Kasumi-1 (cell line): ENCODE measurements around the gene ARPC2.

ENCODE experiments used
- DNase-seq, 2 experiments: peaks; one replicate each; lab custom pipeline; 2025; lab: John Stamatoyannopoulos, UW

Gene ARPC2

GRCh38 chr2:218217360-218218267 lies 625 bp downstream of the ARPC2 start:
- peak; percentile 13 to 32 for DNase-seq

- DNase-seq, result peak; percentile 44 to 60
These were observed 1.5 kb downstream of the ARPC2 start for GRCh38 chr2:218218268-218219185.

GRCh38 chr2:218219934-218220333 lies 2.9 kb downstream of the ARPC2 start:
- DNase-seq, result no peak

GRCh38 chr2:218221000-218221399 lies 4.0 kb downstream of the ARPC2 start:
- no peak for DNase-seq

- no peak for DNase-seq
These were observed 6.1 kb downstream of the ARPC2 start for GRCh38 chr2:218223046-218223445.

- no peak for DNase-seq
These were observed 7.2 kb downstream of the ARPC2 start for GRCh38 chr2:218224186-218224585.

- no peak for DNase-seq
These were observed 9.9 kb downstream of the ARPC2 start for GRCh38 chr2:218226903-218227302.

- DNase-seq, result no peak
These were observed 11.5 kb downstream of the ARPC2 start for GRCh38 chr2:218228366-218229090.

- peak; percentile 67 to 71 for DNase-seq
These were observed 12.2 kb downstream of the ARPC2 start for GRCh38 chr2:218229239-218229638.

- no peak for DNase-seq
These were observed 12.9 kb downstream of the ARPC2 start for GRCh38 chr2:218229851-218230250.

GRCh38 chr2:218230882-218231281 lies 13.9 kb downstream of the ARPC2 start:
- DNase-seq, result peak in 1 of 2 experiments; percentile 8

GRCh38 chr2:218233543-218233942 lies 16.6 kb downstream of the ARPC2 start:
- no peak for DNase-seq

GRCh38 chr2:218234521-218234920 lies 17.5 kb downstream of the ARPC2 start:
- DNase-seq, result no peak

GRCh38 chr2:218235017-218235416 lies 18.0 kb downstream of the ARPC2 start:
- no peak for DNase-seq

- DNase-seq, result no peak
These were observed 19.8 kb downstream of the ARPC2 start for GRCh38 chr2:218236829-218237228.

GRCh38 chr2:218238887-218239286 lies 21.9 kb downstream of the ARPC2 start:
- DNase-seq, result no peak

GRCh38 chr2:218244204-218244603 lies 27.2 kb downstream of the ARPC2 start:
- DNase-seq, result no peak

GRCh38 chr2:218244665-218245064 lies 27.7 kb downstream of the ARPC2 start:
- no peak for DNase-seq

- no peak for DNase-seq
These were observed 28.2 kb downstream of the ARPC2 start for GRCh38 chr2:218245214-218245613.

GRCh38 chr2:218249691-218250090 lies 32.7 kb downstream of the ARPC2 start:
- no peak for DNase-seq

GRCh38 chr2:218252509-218253231 lies 35.7 kb downstream of the ARPC2 start:
- DNase-seq, result peak; percentile 29 to 41
